Glomerular endothelial cell (primary cell): Measurements from ENCODE around the gene NDEL1. TPM values are rescaled to one million over a fixed set of nuclear protein-coding genes. Genes with fewer than 3 reads are reported as not detected.
A peak's percentile ranks its signal among the peaks of the same experiment; 100 is the strongest.
"Not testable (repeated sequence)": the region's sequence is repeated elsewhere in the genome, so short reads cannot be mapped to it uniquely, and the experiment has no call there.

Experiments used
- DNase-seq: peaks from one replicate; pipeline ENCODE4 v3.0.0-alpha.2; 2011; ENCODE audit warnings: low read depth, low spot score; ENCODE audit errors: extremely low read depth
- total RNA-seq: library from RNA; depleted of rRNA; stranded (reverse); fragments of >200 nt; gene quantifications from 2 replicates; pipeline ENCODE4 v1.2.3, GENCODE V29; 2015

NDEL1 gene, protein sequence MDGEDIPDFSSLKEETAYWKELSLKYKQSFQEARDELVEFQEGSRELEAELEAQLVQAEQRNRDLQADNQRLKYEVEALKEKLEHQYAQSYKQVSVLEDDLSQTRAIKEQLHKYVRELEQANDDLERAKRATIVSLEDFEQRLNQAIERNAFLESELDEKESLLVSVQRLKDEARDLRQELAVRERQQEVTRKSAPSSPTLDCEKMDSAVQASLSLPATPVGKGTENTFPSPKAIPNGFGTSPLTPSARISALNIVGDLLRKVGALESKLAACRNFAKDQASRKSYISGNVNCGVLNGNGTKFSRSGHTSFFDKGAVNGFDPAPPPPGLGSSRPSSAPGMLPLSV
- total RNA-seq = 44.6 and 64.2 TPM in 2 replicates

DNA sequence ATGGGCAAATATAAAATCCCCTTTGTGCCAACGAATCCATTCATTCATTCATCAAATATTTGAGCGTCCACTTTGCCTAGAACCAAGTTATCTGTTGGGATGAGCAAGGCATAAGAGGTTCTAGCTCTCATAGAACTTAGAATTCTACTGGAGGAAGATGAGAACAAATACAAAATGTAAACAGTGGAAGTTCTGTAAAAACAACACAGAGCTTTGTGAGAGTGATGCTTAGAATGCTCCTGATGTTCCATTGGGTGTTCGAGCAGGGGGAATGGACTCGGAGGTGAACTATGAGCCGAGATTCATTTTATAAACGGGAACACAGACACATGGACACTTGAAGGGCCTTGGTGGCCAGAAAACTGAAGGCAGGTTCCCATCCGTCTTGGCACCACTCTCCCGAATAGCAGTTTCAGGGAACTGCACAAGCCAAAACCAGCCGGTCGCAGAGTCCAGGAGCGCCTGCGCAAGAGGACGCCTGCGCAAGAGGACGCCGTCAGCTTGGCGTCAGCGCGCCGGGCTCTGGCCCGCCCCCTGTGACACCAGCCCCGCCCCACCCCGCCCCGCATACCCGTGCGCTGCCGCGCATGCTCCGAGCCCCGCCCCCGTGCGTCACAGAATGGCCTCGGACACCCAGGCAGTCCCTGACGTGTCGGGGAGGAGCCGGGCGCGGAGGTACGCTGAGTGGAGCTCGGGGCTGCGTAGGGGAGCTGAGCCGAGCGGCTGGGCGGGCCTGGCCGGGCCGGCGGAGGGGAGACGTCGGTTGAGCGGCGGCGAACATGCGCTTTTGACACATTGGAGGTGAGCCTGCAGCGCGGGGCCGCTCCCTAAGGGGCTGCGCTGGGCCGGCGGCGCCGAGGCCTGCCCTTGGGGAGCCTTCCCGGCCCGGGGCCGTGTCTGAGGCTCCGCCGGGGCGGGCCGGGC is at the start of gene NDEL1:
TSS of gene NDEL1 (plus strand) at position 640 of the 924 bp plus-strand sequence. CDS start 8,388 bp downstream, outside the sequence.
- peak; percentile 58 for DNase-seq

- no peak for DNase-seq
Observed at GRCh38 chr17:8386841-8387240, 48.8 kb upstream of the NDEL1 start.

DNA sequence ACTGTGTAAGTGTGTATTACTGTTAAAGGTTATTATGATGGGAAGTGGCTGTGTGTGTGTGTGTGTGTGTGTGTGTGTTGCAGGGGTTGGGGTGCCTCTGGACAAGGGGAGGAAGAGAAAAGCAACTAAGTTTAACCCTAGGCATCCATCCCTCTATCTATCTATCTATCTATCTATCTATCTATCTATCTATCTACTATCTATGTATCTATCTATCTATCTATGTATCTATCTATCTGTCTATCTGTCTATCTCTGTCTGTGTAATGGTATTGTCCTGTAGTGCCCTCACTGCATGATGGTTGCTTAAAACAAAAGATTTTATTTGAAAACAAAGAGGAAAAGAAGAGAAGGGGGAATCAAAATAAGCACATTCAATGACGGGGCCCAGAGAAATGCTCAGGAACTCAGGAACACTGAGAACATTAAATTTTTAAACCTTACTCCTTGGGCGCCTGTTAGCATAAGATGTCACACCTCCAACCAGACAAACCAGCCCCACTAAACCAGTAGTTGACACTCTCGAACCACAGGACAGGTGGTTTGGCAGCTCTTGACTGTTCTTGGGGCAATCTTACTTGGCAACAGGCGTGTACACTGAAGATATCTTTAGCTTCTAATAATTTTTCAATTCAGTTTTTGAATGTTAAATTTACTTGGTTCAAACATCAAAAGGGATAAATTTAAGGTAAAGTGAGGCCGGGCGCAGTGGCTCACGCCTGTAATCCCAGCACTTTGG is 47.6 kb upstream of the NDEL1 start:
- DNase-seq = no peak

- DNase-seq = no peak
Observed at GRCh38 chr17:8391711-8392110, 44.0 kb upstream of the NDEL1 start.

DNA sequence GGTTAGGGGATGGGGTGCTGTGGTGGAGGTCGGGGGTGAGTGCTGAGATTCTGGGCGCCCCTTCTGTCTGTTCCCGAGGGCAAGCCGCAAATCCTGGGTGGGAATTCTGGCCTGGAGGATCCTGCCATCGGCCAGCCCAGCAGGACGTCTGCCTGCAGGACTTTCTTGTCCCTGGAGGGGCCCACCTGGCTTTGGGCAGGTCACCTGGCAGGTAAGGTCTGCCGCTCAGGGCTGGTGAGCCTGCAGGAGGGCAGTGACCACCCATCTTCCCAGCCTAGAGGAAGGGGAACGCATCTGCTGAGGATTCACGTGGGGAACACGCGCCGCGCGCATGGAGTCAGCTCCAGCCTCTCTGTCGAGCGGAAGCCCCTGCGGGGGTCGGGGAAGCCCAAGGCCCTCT is 43.4 kb upstream of the NDEL1 start:
- no peak for DNase-seq

DNA sequence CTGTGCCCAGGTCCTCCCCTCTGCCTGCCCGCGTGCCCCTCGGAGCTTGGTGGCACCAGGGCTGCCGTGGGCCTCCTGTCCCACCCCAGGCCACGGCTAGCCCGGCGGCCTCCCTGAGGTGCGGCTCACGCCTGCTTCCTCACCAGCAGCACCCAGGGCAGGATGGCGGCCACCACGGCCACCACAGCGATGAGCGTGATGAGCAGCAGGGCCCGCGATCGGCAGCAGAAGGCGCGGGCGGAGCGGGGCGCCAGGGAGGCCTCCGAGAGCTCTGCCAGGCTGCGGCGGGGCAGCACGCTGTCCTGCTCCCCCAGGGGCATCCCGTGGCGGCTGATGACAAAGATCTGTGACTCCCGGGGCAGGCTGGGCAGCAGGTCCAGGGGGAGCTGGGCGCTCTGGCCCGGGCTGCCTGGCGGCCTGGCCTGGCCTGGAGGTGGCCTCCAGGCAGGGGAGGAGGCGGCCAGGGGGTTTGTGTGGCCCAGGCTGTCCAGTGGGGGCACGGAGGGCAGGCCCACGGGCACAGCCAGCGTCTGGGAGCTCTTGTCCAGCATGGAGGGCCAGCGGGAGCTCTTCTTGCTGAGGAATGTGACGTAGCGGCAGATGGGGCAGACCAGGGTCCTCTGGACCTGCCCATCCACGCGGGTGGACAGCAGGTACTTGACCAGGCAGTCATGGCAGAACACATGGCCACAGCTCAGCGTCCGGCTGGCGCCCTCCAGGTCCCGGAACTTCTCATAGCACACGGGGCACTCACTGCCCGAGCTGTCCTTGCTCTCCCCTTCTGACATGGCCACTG is 42.8 kb upstream of the NDEL1 start:
- no peak for DNase-seq

DNA sequence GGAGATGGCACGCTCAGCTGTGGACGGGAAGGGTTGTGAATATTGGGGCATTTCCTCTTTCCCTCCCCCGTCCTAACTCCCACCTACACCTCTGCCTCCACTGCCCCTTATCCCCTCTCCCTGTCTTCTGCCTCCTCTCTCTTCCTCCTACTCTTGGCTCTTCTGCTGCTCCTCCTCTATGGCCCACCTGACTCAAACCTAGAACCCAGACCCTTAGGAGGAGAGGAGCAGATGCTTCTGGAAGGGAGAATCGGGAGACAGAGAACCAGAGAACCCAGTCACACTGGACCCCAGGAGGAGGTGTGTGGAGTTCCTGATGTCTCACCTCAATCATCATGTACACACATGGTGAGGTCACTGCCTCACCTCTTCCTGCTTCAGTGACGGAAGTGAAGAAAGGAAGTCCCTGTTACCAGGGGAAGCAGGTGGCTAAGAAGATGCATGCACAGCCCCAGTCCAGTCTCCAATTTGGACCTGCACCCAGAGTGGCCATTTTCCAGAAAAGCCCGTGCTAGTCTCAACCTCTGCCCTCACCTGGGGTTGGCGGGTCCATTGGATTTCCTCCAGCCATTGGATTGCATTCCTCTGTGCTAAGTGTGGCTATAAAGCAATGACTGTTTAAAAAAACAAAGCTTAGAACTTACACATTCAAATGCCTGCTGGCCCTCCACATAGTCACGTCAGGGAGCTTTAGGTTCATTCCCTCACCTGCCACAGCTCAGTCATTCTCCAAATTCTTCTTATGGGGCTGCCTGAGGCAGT is 42.0 kb upstream of the NDEL1 start:
- DNase-seq = no peak

DNA sequence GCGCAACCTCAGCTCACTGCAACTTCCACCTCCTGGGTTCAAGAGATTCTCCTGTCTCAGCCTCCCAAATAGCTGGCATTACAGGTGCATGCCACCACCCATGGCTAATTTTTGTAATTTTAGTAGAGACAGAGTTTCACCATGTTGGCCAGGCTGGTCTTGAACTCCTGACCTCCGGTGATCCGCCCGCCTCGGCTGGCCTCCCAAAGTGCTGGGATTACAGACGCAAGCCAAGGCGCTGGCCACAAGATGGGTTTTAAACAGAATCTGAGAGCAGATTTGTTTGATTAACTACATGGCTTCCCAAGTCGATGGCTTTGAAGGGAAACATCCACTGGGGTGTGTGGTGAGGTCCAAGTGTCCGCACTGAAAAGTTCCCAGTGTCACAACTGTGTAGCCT is 41.2 kb upstream of the NDEL1 start:
- DNase-seq = not testable (repeated sequence)

- DNase-seq = no peak
Observed at GRCh38 chr17:8397636-8398035, 38.0 kb upstream of the NDEL1 start, which contains the start of gene RNF222. RNF222 (minus strand) TSS chr17:8397827; CDS start chr17:8393461, 4,366 bp downstream.

GRCh38 chr17:8398980-8399379 is 36.7 kb upstream of the NDEL1 start:
- DNase-seq = no peak

DNA sequence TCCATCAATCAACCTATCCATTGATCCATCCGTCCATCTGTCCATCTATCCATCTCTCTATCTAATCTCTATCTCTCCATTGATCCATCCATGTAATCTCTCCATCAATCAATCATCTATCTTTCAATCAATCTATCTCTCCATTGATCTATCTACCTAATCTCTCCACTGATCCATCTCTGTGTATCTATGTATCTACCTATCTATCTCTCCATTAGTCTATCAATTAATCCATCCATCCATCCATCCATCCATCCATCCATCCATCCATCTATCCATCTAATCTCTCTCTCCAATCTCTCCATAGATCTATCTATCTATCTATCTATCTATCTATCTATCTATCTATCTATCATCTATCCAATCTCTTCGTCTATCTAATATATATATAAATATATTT is 34.6 kb upstream of the NDEL1 start:
- no peak for DNase-seq

DNA sequence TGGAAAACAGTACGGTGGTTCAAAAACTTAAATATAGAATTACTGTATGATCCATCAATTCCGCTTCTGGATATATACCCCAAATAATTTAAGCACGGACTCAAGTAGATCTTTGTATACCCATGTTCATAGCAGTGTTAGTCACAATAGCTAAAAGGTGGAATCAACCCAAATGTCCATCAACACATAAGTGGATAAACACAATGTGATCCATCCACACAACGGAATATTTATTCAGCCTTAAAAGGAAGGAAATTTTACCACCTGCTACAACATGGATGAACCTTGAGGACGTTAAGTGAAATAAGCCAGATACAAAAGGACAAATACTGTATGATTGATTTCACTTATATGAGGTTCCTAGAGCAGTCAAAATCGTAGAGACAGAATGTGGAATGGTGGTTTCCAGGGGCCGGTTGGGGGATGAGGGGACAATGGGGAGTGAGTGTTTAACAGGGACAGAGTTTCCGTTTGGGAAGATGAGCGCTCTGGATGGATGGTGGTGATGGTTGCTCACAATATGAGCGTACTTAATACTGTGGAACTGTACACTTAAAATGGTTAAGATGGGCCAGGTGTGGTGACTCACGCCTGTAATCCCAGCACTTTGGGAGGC is 32.7 kb upstream of the NDEL1 start:
- no peak for DNase-seq

DNA sequence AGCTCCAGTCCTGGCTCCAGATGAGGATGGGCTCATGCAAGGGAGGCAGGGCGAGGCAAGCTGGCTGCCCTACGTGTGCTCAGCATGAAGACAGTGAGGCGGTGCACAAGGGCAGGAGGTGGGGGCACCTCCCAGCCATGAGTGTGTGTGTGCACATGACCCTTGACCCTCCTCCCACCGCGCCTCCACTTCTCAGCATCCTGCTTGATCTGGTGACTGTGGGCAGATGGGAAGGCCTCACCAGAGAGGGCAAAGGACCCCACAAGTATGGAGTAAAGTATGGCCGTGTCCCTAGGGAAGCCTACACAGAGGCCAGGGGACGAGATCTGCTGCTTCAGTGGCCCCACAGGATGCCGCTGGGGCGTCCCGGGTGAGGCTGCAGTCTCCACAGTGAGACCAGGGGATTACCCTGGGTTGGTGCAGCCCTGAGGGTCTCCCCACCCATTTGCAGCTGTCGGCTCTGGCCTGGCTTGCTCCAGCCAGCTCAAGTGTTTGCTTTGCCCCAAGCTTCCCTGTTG is 30.1 kb upstream of the NDEL1 start:
- DNase-seq = no peak

- DNase-seq = no peak
Observed at GRCh38 chr17:8406174-8406573, 29.5 kb upstream of the NDEL1 start.

- no peak for DNase-seq
Observed at GRCh38 chr17:8408371-8408770, 27.3 kb upstream of the NDEL1 start.

- peak; percentile 61 for DNase-seq
Observed at GRCh38 chr17:8409966-8410882, 25.5 kb upstream of the NDEL1 start.

DNA sequence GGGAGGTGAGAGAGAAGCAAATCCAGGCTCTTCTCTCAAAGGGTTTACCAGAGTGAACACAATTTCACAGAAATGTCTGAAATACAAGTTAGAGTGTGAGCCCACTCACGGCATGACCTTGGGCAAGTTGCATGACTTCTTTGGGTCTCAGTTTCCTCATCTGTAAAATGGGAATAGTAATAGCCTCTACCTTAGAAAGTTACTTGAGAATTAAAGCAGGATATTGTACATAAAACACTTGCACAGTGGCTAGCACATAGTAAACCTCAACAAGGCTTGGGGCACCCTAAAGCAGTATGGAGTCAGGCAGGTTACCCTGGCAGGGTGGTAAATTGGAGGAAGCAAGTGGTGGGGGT is 24.8 kb upstream of the NDEL1 start:
- DNase-seq = no peak

DNA sequence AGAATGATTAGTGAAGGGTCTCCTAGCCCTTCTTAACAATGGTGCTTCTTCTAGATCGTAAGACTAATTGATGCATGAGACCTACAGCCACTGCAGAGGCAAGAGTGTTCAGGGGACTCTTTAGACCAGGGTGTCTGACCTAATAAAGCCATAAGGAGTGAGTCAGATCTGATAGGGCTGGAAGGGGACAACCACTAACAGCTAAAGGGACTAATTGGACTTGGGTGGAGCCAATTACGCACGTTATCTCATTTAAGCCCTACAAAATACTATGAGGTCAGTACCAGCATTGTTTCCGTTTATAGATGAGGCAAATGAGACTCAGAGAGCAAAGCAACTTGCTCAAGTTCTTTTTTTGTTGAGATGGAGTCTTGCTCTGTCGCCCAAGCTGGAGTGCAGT is 23.6 kb upstream of the NDEL1 start:
- DNase-seq = no peak
